HG03025 (cell line): Measurements from ENCODE around the gene ZNF266.

Experiments
- ATAC-seq: cut with Tn5 transposase; IDR thresholded peaks from one replicate; pipeline ENCODE4 v1.9.1; 2021; ENCODE audit warnings: mild to moderate bottlenecking, moderate library complexity; ENCODE audit not compliant: unreplicated experiment, low FRiP score

The ZNF266 gene

GRCh38 chr19:9435279-9436268 lies at the start of gene ZNF266:
ZNF266 (minus strand) TSS chr19:9435573; CDS start chr19:9420089, 15,484 bp downstream.
- peak; percentile 90 for ATAC-seq

- no peak for ATAC-seq
Measured at GRCh38 chr19:9485140-9485539, 49.8 kb upstream of the ZNF266 start.

- no peak for ATAC-seq
Measured at GRCh38 chr19:9474975-9475374, 39.6 kb upstream of the ZNF266 start.

GRCh38 chr19:9467161-9467560 lies 31.8 kb upstream of the ZNF266 start:
- ATAC-seq: no peak

- ATAC-seq: no peak
Measured at GRCh38 chr19:9461938-9462337, 26.6 kb upstream of the ZNF266 start.

- ATAC-seq: no peak
Measured at GRCh38 chr19:9456018-9456689, 20.8 kb upstream of the ZNF266 start.

GRCh38 chr19:9453953-9454352 lies 18.6 kb upstream of the ZNF266 start:
- ATAC-seq: no peak

- ATAC-seq: no peak
Measured at GRCh38 chr19:9445037-9445436, 9.7 kb upstream of the ZNF266 start.

GRCh38 chr19:9436358-9436757 lies 985 bp upstream of the ZNF266 start:
- ATAC-seq: no peak

GRCh38 chr19:9431475-9431874 lies 3.9 kb downstream of the ZNF266 start:
- no peak for ATAC-seq

GRCh38 chr19:9430444-9430843 lies 4.9 kb downstream of the ZNF266 start:
- ATAC-seq: no peak

GRCh38 chr19:9427941-9428340 lies 7.4 kb downstream of the ZNF266 start:
- no peak for ATAC-seq

GRCh38 chr19:9413240-9413954 lies 22.0 kb downstream of the ZNF266 start:
- no peak for ATAC-seq

- ATAC-seq: no peak
Measured at GRCh38 chr19:9407827-9408226, 27.5 kb downstream of the ZNF266 start.

- ATAC-seq: no peak
Measured at GRCh38 chr19:9406798-9407352, 28.5 kb downstream of the ZNF266 start.

GRCh38 chr19:9381361-9381785 lies 54.0 kb downstream of the ZNF266 start:
- ATAC-seq: no peak

- ATAC-seq: no peak
Measured at GRCh38 chr19:9370738-9371619, 64.4 kb downstream of the ZNF266 start.

GRCh38 chr19:9362905-9363304 lies 72.5 kb downstream of the ZNF266 start, which contains the start of gene ZNF177:
ZNF177 (plus strand) TSS chr19:9363013; CDS start chr19:9378312, 15,299 bp downstream.
- ATAC-seq: no peak
